Measurements from ENCODE around the gene TMEM151B.
"Not testable (repeated sequence)": the region's sequence is repeated elsewhere in the genome, so short reads cannot be mapped to it uniquely, and the experiment has no call there.

Gene TMEM151B

DNA sequence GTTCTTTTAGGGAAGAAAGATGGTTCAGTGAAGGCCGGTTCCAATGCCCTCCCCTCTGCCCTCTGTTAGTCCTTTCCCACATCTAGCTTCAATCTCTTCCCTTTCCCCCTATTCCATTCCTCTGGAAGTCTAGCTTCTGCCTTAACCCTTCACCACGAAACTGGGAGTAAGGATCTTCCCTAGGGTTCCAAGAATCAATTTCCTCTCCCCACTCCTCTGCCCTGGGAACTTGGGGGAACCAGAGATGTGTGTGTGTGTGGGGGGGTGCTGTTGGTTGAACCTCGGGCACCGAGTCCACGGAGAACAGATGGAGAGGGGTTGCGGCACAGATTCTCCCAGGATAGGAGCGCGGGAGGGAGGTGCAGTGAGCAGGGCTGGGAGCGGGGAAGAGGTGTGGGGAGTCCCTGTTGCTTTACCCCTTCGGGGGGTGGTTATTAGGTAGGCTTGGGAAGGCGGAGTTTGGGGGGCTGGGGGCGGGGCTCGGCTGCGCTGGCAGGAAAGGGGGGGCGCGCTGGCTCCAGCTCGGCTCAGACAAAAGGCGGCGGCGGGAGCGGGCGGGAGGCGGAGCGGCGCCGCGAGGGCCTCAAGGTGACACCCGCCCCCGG is at the start of gene TMEM151B:
TSS of gene TMEM151B (plus strand) at position 530 of the 605 bp plus-strand sequence. CDS start 293 bp downstream, outside the sequence.
- DNase-seq, result no peak

DNA sequence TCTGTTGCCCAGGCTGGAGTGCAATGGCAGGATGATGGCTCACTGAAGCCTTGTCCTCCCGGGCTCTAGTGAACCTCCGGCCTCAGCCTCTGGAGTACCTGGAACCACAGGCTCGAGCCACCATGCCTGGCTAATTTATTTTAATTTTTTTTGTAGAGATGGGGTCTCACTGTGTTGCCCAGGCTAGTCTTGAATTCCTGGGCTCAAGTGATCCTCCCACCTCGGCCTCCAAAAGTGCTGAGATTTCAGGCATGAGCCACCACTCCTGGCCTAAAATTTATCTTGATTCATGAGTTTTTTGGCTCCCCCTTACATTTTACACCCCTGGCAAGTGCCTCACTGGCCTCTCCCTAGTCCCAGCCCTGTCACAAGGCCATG is 49.3 kb upstream of the TMEM151B start:
- no peak for DNase-seq

- peak; percentile 76 for DNase-seq
These were observed 48.8 kb upstream of the TMEM151B start for GRCh38 chr6:44221291-44221960.

DNA sequence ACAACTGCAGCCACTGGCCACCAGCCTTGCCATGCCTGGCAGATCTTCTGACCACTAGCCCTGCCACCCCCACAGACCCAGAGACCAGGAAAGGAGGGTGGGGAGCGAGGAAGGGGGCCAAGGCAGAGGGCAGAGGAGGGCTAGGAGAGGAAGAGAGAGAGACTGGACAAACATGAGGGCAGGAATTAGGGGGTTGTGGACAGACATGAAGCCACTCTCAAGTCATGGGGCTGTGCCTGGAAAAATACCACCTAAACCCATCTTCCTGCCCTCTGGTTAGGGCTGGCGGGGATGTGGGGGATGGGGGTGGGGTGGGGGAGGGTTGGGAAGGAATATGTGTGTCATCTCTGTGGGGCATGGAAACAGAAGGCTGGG is 48.3 kb upstream of the TMEM151B start:
- no peak for DNase-seq

DNA sequence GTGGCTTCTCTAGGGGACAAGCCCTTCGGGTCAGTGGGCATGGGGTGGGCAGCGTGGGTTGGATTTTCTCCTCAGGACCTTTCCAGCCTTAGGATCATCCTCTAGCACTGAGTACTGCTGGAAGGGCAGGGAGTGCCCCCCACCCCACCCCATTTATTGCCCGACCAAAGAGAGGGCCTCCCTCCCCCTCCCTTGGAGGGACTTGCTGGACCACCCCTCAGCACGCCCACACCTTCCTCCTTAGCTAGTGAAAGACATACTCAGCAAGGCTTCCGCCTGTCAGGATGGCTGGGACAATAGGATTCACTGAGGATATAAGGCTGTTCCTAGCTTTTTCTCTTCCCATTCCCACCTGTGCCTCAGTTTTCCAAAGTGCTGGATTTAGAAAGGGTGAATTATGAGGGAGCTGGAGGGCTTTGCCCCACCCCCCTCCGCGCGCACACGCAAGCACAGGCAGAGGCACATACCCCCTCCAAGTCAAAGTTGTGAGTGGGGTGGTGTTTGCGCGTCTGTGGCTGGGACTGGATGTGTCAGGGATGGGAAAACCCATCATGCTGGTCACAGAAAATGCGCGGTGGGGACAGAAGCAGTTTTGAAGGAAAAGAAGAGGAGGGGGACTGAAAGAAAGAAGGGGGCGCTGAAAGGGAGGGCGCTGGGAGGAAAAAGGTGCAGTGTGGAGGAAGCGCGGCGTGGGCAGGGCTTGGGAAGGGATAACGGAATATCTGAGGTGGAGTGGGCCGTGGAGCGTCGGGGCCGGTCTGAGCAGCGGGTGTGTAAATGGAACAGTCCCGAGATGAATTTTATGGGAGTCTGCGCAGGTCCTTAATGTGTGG is 47.5 kb upstream of the TMEM151B start:
- peak; percentile 19 for DNase-seq

DNA sequence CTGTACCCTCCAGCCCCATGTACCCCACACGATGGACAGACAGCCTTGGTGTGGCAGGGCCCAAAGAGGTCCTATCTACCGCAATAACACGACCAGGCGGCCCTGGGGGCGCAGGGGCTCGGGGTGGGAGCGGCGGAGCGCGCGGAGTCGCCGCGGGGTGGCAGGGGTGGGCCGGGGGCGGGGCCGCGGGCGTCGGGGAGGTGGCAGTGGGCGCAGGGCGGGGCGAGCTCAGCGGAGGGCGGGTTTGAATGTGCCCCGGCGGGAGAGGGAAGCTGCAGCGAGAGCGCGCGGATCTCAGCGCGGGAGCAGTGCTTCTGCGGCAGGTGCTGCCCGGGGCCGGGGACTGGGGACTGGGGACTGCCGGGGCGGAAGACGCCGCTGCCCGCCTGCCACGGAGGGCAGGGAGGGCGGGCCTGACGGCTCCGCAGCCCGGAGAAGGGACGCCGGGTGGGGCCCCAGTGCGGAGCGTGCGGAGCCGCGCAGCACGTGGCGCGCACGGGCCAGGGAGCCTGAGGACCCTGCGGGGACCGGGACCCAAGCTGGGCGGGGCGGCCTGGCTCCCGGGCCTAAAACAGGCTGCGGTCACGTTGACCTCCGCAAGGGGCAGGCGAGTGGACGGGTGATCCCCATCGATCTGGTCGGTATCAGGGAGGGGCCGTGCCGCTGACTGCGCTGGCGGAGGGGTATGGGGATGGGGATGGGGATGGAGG is 46.8 kb upstream of the TMEM151B start, which contains the start of gene SLC29A1:
TSS of gene SLC29A1 (plus strand) at position 277 of the 710 bp plus-strand sequence. CDS start 3,719 bp downstream, outside the sequence.
- DNase-seq, result peak; percentile 85

DNA sequence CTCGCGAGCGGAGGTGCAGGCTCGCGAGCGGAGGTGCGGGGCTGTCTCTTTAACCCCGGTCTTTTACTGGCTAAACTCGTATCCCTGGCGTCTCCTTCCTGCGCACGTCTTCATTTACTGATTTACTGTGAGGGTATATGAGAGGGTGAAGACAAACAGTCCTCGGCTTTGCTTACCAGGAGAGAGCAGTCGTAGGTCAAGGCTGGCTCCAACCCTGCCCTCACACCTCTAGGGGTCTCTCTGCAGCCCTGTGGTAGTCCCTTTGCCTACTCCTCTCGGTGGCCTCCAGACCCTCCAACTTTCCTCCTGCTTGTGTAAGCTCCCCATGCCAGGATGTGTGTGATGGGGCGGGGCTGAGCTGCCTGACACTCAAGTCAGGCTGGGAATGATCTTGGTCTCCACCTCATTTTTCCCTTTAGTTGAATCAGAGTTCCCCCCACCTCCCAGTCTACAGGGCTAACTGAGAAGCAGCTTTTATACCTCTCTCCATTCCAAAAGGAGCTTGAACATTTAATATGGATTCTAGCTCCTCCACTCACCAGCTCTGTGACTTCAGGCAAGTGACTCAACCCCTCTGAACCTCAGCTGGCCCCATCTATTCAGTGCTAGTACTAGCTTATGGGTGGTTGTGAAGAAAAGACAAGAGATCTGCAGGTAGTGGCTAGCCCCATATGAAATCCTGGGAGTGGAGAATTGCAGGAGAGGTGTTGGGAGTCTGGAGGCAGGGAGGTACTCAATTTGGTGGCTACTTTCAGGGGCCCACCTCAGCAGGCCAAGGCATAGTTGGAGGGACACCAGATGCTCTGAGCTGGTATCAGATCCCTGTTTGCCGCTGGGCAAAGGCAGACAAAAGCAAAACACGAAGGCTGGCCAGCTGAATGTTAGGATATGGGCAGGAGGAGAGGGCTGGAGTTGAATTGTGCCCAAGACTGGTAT is 46.0 kb upstream of the TMEM151B start:
- DNase-seq, result peak; percentile 17

- DNase-seq, result no peak
These were observed 45.3 kb upstream of the TMEM151B start for GRCh38 chr6:44224965-44225305.

DNA sequence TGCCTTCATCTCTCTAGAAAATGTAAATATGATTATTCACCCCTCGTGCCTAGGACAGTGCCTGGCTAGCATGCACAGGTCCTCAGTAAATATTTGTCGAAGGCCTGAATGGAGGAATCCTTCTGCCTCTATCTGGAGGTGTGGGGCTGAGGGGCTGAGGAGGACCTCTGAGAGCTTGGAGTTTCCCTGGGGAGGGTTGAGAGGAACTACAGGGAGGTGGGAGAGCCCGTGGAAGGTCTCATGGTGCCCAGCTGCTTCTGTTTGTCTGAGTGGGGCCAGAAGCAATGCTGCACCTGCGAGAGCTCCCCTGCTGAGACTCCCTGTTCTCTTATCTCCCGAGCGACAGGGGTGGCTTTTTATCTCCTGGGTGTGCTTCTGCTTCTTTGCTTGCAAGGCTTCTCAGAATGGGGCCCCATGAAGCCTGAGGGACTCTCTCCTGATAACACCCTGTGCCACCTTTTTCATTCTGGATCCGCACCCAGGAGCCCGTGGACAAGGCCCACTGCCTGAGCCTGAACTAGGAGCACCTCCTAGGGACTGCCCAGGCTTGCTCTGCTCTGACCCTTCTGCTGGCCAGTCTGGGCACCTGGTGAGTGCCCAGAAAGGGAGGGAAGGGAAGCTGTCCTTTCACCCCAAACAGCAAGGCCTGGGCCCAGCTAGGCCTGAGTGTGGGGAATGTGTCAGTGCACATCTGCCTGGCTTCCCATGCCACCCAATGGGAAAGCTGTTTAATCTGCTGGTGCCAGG is 44.5 kb upstream of the TMEM151B start:
- no peak for DNase-seq

- DNase-seq, result no peak
These were observed 43.7 kb upstream of the TMEM151B start for GRCh38 chr6:44226368-44227147.

GRCh38 chr6:44227148-44227793 is 43.0 kb upstream of the TMEM151B start:
- DNase-seq, result no peak

GRCh38 chr6:44228031-44228430 is 42.2 kb upstream of the TMEM151B start:
- no peak for DNase-seq

GRCh38 chr6:44228433-44228832 is 41.8 kb upstream of the TMEM151B start:
- DNase-seq, result no peak

DNA sequence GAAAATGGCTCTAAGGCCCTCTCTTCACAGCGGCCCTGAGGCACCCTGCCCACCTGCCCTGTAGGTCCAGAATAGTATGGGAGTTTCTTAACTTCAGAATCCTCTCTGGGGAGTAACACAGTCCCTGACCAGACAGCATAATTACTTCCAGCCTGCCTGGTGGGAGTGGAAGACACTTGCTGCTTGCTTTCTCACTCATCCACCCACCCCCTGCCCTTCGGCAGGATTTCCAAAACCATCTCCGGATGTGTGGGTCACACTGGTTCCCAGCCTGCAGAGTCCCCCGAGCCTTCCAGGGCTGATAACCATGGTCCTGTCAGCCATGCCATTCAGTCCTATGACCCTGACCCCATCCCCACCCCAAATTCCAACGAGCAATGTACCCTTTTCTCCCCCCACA is 41.4 kb upstream of the TMEM151B start:
- no peak for DNase-seq

GRCh38 chr6:44229376-44230033 is 40.7 kb upstream of the TMEM151B start:
- DNase-seq, result no peak

GRCh38 chr6:44230034-44230675 is 40.1 kb upstream of the TMEM151B start:
- no peak for DNase-seq

DNA sequence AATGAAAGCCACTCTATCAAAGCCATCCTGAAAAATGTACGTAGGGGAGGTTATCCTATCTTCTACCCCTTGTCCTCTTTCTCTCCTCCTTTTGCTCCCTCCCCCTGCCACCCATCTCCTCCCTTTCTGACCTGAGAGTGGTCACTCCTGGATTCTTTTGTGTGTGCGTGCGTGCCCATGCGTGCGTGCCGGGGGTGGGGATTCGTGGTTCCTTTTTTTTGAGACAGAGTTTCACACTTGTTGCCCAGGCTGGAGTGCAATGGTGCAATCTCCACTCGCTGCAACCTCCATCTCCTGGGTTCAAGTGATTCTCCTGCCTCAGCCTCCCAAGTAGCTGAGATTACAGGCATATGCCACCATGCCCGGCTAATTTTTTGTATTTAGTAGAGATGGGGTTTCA is 38.8 kb upstream of the TMEM151B start:
- not testable (repeated sequence) for DNase-seq

GRCh38 chr6:44232676-44233566 is 37.3 kb upstream of the TMEM151B start:
- no peak for DNase-seq
